Activated CD4-positive, alpha-beta T cell treated with anti-CD3 and anti-CD28 coated beads, Interleukin-2, amount 50 U/mL, for 4 hours (primary cell): ENCODE data around the gene S100PBP.

ENCODE experiments used
- DNase-seq, 2 experiments: peaks; one replicate each; pipeline ENCODE4 v3.0.0-alpha.2; 2020

The S100PBP gene

DNA sequence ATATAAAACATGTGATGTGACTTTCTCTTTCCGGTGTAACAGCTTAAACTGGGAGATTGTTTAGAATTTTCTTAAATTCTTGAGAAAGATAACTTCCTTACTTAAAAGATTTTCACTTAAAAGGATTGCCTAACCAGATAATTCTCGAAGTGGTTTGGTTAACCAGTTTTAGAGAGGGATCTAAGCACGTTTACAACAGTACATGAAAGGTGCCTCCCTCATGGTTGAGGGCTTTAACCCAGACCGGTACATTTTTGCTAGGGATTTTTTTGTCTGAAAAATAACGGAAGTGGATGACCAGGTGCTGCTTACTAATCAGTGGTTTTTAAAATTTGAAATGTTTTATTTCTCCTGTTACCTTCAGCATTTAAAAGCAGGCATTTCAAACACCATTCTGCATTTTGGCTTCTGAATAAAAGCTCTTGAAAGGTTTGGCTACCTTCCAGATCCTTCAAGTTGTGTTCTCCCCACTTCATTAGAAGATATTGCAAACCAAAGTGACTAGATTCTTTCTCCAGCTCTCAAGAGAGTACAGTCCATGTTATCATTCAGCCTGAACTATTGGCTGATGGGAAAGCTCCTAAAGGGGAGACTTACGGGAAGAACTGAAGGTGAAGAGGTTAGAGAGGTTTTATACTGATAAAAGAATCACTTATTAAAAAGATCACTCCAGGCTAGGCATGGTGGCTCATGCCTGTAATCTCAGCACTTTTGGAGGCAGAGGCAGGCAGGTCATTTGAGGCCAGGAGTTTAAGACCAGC, 12.8 kb downstream of the S100PBP start:
- no peak for DNase-seq

DNA sequence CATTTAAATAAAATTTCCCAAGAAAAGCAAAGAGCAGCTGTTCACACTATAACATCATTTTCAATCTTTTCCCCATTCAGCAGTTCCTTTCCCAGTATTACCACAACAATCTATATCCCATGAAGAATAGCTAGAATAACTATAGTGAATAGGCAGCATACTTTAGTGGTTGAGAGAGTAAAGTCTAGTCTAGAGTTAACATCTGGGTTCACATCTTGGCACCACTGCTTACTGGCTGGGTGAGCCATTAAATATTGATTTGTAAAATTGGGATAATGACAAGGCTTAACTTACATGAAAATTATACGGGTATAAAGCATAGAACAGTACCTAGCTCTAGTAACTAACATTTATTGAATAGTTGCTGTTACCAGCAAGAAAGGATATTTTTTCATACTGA, 14.4 kb downstream of the S100PBP start:
- DNase-seq: no peak

DNA sequence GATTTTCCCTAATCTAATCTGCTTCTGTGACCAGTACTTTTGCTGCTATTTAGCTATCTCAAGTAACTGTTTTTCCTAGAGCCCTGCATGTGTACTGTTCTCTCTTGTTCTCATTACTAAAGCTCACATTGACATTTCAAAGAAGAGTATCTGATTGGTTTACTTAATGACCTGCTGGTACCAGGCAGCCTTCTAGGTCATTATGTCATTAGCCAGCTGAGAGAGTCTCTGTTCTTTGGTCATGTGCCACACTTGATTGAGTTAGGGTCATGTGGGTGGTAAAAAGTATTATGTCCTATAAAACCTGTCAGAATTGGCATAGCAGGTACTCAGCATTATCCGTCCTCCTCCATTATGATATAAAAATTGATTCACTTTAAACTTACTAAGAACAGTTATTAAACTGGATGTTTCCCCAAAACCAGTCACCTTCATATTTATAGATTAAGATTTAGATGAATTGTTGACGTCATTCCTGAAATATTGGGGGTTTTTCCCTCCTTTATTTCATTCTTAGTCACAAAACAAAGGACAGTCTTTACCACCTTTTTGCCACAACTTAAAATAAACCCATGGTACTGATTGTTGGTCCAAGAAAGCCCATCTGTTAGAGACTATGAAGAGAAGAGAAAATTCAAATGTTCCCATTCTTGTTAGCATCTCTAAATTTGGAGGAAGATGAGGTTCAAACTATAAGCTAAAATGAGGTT, 31.1 kb downstream of the S100PBP start:
- DNase-seq: no peak

DNA sequence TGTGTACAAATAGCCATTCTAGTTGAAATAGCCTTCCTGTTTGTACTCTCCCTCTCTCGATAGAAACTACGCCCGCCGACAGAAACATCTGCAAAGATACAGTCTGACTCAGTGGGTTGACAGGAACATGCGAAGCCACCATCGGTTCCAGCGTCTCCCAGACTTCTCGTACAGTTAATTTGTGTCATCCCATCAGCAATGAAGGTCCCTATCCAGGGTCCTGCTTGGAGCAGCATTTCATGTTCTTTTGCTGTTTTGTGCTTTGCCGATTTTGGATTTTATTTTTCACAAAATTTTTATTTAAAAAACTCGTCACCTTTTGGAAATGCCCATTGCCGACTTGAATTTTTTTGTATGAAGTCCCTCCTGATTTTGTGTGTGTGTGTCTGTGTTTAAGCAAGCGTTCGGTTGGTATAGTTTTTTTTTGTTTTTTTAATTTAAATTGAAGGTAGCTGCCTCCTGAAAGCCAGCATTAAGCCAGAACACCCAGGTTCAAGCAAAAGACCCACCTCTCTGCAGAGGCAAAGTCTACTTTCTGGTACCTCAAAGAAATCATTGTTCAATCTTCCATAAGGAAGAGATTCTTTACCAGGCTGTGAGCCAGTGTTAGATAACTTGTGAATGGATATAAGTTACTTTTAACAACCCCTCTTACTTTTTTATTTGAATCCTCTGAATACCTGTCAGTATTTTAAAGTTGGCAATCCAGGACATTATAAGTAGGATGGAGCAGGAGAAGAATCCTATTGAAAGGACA, 38.6 kb downstream of the S100PBP start:
- DNase-seq: no peak

DNA sequence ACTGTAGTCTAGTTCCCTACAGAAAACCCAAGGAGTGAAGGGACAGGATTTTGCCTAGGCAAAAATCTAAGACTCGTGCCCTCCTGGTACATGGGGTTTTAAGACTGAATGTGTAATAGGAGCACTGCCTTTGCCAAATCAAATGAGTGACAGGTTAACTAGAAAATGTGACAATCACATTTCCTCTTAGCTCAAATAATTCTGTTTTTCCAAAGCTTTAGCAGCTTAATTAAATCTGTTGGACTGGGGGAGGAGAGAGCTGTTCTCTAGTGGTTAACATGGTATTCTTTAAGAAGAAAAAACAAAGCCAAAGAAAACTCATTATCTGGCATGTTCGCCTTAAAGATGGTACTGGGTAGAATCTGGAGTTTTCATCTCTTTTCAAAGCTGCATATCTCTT, 40.7 kb downstream of the S100PBP start:
- DNase-seq: no peak

DNA sequence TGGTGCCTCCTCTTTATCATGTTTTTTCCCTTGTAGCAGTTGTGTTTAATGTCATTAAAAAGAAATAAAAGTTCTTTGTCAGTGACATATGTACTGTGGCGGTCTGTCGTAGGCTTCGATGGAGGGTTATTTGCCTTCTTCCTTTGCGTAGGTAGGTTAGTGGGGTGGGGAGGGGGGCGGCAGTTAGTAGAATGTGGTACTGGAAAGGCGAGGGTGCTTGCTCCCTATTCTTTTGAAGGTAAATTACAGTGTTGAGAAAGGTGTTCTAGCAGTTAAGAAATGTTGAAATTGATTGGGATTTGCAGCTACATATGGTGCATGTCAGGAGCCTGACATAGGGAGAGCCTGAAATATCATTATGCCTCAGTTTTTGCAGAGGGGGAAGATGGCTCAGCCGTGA, 41.3 kb downstream of the S100PBP start:
- no peak for DNase-seq

DNA sequence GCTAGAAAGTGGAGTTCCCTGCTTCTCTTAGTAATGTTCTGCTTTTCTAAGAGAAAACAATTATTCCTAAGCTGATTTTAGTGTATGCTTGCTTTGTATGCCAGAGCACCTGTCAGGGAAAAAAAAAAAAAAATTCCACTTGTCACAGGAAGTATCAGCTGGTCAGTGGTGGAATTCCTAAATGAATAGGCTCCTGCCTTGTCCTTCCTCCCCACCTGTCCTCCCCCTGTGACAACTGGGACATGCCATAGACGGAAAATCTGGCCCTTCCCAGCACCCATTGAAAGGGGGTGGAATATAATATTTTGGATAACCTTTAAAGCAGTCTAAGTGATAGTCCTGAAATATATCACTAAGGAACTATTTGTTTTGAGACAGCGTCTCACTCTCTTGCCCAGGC, 42.5 kb downstream of the S100PBP start:
- no peak for DNase-seq

DNA sequence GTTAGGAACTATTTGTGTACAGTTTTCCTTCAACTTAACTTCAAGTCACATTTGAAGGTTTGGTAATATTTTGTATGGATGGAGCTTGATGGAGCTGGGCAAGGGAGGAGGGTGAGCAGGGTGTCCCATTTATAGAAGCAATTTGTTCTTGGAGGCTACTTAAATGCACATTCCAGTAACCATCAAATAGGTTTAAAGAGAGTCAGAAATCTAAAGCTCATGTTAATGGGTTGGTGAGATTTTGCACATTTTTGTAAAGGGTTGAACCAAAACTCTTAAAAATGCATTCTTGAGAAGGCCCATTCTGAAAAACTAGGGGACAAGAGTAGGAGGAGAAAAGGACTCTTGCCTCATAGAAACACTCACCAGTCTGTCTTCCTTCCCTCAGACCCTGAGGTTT, 43.1 kb downstream of the S100PBP start:
- DNase-seq: no peak

DNA sequence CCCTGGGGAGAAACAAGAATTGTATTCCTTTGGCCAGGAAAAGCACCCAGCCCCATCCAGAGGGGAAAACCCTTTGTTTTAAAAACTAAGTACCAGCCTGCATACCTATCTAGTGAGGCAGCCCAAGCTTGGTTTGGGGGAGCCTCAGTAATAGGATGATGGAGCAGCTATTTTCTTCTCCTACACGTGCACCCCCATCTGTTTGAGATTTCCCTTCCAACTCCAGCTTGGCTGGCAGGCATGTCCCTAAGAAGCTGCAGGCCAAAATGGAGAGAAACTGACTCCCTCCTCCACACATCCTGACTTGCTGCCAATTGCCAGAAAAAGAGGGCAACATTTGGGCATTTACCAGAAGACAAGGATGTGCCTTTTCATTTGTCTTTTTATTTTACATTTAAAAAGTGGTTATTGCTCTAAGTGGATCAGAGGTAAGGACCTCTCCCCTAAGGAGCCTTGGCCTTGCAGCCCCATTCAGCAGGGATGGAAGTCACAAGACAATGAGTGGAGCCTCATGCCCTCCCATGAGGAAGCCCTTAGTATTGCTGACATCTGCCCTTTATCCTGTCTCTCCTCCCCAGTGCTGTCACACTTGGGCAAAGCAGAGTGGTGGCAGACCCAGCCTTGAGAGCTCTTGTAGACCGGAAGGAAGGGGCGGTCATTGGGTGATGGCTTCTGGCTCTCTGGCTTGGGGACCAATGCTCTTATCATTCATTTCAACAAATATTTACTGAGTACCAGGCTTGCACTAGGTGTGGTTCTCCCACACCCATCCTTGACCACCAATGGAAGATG, 44.6 kb downstream of the S100PBP start:
- no peak for DNase-seq

DNA sequence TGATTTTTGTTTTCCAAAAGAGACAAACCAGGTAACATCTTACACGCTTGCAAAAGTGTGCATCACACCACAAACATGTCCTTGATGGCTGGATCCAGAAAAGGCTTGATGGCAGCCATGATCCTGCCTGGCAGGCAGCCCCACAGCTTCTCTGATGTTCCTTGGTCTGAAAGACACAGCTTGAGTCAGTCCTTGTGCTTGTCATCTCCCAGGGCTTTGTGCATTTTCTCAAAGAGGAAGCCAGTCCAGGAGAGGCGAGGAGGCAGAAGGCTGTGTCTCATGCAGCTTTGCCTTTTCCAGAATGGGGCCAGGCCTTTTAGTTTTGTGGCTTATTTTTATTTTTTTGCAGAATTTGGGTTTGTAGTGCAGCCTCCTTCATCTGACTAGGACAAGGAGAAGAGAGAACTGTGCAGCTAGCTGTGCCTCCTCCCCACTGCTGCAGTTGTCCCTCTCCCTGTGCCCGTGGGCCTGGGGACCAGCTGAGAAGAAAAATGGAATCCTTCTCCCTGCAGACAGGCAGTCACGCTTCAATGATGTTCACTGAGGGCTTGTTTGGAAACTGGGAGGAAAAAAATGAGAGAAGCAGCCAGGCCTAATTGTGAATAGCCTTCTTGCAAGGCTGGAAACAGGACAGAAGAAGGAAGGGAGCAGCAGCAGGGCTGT, 45.9 kb downstream of the S100PBP start:
- DNase-seq: no peak

DNA sequence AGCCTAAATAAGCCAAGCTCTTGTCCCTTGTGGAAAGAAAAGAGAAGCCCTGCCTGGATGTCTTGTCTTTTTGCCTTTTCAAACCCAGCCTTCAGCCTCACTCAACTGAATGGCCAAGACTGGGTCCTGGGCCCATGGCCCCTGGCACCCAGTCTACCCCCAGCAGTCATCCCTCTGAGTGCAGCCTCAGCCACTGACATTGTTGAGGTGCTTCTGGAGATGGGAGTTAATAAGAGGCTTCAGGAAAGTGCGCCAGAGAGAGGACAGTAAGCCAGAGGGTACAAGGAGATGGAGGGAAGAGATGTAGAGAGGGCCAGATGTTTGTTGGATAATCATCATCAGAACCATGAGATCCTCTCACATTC, 46.4 kb downstream of the S100PBP start:
- no peak for DNase-seq

DNA sequence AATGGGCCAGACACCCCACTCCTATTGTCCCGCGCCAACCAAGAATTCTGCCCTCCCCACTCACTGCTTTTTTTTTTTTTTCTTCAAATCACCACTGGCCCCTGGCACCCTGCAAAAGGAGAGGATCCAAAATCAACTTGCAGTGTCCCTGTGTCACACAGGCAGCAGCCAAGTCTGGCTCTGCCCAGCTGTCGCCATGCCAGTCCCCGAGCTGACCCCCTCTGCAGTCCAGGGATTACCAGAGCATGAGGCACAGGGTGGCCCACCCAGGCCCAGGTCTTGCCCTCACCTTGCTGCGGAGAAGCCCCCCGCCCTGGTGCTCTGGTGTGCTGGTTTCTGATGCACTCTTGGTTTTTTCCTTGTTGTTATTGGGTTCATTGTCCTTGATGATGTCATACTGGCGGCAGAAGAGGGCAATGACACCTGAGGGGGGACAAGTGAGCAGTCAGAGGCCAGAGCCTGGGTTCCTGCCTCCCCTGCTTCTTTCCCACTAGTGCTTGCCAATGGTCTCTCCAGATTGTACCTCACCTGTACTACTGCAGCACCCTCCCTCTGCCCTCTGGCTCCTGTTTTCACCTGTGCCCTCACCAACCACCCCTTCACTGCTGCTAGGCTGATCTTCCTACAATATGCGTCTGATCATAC, 47.0 kb downstream of the S100PBP start:
- DNase-seq: no peak

DNA sequence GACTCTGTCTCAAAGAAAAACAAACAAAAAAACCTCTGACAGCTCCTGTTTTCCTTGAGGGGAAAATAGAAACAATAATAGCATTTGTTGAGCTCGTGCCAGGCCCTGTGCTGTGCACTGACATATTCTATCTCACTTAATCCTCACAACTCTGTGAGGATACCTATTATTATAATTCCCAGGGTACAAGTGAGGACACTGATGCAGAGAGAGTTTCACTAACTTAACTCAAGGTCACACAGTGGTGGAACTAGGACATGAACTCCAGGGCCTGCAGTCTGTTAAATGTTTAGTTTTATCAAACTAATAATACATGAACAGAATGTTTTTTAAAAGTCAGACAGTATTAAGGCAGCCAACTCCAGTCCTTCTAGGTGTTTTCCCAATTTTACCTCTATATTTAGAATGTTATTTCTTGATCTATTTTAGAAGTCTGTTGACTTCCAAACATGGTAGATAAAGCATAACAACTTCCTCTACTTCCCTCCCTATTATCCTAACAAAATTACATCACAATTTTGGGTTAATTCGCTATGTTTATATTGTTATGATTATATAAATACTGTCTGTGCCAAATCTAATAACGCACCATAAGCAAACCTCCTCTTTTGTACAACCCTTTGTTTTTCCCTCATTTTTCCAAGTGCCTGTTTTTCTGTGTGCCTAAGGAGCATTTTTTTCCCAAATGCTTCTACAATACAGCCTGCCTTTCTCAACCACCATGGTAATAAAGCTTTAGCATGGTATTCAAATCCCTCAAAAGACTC, 48.4 kb downstream of the S100PBP start:
- no peak for DNase-seq

DNA sequence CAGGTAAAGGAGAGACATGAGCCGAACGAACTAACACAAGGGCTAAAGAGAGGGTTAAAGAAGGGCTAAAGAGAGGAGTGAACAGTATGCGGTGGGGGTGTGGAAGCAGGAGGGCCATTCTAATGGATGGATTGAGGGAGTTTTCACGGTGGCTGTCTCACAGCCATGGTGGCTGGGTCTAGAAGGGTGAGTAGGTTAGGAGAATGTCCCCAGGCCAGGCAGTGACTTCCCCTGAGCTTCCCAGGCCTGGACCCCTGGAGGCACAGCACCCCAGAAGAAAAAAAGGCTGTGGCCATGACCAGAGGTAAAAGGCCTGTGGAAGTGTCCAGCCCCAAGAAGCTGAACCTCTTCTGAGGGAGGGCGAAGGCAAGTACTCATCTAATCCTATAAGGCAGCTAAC, 49.7 kb downstream of the S100PBP start:
- DNase-seq: no peak

DNA sequence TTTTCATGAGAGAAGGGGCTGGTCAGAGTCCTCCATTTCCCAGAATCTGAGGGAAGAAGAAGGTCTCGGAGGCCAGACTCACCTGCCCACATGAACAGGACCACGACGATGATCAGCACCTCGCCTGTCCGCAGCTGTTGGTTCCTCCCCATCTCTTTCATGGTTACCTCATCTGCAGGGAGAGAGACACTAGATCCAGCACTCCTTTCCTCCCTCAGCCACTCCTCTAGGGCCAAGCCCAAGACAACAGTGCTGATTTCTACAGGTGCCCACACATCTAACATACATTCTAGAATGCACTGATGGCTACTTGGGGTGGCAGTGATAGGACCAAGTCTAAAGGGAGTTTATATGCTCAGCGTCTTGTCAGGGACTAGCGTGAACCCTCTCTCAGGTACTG, 50.2 kb downstream of the S100PBP start:
- DNase-seq: no peak

DNA sequence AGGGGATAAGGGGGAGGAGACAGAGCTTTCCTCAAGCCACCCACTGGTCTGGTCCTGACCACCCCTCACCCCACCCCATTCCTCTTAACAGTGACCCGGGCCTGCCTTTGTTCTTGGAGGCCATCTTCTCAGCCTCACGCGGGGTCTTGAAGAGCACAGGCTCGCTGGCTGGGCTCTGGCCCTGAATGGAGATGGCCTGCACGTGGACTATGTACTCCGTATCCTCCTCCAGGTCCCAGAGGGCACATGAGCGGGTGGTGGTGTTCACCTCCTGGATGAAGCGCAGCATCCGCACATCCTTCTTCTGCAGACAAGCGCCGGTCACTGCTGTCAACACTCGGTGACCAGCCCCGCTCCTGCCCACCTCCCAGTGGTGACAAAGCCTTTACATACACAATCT, 50.6 kb downstream of the S100PBP start:
- no peak for DNase-seq

DNA sequence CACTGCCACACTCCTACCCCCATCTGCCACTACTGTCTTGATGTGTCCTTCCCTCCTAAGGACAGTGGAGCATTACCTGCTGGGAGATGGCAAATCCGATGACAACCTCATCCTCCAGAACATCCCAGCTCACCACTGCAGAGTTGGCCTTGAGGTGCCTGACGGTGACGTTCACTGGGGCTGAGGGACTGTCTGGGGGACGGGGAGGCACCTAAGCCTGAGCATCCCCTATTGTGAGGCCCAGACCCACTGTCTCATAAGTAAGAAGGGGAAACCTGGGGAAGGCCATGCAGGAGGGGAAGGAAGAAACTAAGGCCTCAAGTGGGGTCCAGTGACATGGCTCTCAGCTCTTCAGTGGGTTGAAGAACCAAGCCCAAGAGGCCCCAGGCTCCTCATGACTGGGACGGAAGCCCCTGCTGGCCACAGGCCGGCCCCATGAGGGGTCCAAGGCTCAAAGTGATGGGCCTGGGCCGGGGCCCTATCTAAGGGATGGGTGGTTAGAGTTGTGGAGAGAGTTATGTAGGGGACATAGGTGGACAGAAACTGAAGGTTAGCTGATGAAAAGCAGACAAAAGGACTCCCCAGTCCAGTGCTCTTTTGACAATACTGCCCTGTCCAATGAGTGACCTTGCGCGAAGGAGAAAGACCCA, 51.5 kb downstream of the S100PBP start:
- no peak for DNase-seq

DNA sequence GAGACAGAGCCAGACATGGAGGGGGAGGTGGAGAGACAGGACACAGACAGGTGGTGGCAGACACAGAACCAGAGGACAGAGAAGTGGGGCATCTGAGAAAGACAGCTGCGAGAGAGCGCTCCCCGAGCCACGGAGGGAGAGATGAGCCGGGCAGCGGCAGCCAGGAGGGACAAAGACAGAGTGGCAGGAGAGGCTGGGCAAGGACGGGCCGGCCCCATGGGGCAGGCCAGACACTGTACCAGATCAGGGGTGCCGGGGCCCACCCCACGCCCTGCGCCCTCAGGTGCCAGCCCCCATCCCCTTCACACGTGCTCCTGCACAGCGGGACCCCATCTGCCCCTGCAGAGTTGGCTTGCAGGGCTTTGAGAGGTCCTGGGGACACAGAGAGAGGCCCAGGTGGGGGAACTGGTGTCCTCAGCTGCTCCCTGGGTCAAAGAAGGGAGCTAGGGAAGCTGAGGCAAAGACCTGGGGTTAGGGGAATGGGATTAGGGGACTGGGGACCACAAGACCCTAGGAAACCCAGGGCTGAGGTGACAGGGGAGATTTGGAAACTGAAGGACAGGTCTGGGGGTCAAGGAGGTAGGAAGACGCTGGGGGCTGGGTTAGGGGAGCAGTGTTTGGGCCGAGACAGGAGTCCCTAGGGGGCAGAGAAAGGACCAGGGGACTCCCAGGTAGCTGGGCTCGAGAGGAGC, 52.6 kb downstream of the S100PBP start:
- DNase-seq: no peak

DNA sequence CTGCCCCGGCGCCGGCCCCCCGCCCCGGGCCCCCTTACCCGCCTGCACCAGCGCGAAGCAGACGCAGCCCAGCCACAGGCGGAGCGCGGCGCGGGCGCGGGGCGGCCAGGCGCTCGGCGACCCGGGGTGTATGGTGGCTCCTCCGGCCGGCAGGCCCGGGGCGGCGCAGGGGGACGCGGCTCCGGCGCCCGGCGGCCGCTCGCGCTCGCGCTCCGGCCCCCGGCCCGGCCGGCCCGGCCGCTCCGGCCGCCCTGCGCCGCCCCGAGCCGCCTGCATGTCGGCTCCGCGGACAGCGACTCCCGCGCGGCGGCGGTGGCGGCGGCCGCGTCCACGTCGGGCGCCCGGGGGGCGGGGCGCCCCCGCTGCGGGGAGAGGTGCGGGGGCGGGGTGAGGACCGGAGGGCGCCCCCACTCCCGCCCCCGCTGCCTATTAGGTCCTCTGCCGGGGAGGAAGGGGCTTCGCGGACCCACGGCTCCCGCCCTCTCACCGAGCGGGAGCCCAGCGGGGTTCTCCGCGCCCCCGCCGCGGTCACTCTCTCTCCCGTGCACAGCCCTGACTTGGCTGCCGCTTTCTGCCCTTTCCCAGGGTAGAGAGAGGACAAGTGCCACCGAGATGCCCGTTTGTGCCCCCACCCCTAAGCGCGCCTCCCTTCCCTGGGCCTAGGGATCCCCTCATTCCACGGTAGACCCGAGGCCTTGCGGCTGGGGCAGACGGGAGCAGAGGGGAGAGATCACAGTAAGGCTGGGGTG, 53.3 kb downstream of the S100PBP start, which contains the start of gene FNDC5:
FNDC5 (minus strand) TSS at position 298 of the 749 bp plus-strand sequence.
- DNase-seq: no peak
